Hepatic stellate cell (primary cell): ENCODE data around the gene S100G.

Experiments
- DNase-seq: peaks from one replicate; pipeline ENCODE4 v3.0.0; 2011; ENCODE audit warnings: low spot score

The S100G gene

GRCh38 chrX:16651391-16652024 is 1.6 kb downstream of the S100G start:
- no peak for DNase-seq

- DNase-seq = no peak
These were observed 3.5 kb downstream of the S100G start for GRCh38 chrX:16653424-16653823.

GRCh38 chrX:16654093-16654492 is 4.1 kb downstream of the S100G start:
- DNase-seq = no peak

- peak; percentile 40 for DNase-seq
These were observed 8.3 kb downstream of the S100G start for GRCh38 chrX:16658284-16658683.

DNA sequence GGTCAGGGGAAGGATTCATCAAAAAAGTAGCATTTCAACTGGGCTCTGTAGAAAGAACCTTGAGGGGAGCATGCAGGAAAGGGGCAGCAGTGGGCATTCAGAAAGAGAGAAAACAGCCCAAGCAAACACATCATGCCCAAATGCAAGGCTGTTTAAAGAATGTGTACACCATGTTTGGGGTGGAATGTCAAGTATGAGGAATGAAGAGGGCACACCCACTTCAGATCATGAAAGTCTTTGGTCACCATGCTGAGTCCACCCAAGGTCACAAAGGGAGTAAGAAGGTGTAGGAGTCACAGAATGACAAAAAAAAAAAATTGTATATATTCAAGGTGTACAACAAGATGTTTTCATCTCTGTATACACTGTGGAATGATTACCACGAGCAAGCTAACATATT is 9.4 kb downstream of the S100G start:
- DNase-seq = no peak

DNA sequence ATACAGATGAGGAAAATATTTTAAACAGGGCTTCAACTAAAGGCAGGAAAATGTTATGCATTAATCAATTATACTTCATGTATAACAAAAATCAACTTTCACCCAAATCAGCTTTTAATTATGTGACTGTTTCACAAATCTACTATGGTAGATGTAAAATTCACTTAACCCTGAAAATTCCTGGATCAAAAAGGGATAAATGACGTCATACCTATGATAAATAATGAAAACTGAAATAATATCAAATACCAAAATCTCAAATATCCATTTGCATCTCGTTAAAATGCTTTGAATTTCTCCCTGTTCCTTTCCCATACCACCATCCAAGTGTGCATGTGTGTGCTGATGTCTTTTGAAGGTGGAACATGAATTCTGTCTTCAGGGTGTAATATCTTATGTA is 11.5 kb downstream of the S100G start:
- no peak for DNase-seq

GRCh38 chrX:16662402-16662801 is 12.4 kb downstream of the S100G start:
- DNase-seq = no peak

DNA sequence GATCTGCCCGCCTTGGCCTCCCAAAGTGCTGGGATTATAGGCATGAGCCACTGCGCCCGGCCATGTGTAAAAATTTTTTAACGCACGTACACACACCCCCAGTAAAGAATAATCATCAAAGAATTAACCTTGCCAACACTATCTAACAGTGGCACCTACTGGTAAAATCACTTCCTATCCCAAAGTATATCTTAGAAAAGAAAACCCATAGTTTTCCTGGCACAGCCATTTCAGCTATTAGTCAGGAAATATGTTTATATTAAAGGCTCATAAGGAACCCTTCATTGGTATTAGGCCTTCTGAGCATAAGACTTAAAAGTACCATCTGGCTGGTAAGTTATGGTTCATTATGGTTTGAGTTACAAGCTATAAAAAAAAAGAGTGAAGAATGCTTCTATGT is 14.1 kb downstream of the S100G start:
- DNase-seq = no peak

DNA sequence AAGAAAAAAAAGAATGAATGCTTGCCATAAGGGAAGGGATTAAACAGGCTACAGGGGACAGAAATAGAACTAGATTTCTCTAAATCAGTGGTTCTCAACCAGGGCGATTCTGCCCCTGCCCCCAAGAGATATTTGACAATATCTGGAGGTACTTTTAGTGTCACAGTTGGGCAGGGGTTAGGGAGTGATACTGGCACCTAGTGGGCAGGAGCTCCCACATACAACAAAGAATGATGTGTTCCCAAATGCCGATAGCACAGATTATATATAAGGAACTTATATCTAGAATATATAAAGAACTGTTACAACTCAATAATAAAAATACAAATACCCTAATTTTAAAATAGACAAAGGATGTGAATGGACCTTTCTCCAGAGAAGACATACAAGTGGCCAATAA is 14.7 kb downstream of the S100G start:
- no peak for DNase-seq

DNA sequence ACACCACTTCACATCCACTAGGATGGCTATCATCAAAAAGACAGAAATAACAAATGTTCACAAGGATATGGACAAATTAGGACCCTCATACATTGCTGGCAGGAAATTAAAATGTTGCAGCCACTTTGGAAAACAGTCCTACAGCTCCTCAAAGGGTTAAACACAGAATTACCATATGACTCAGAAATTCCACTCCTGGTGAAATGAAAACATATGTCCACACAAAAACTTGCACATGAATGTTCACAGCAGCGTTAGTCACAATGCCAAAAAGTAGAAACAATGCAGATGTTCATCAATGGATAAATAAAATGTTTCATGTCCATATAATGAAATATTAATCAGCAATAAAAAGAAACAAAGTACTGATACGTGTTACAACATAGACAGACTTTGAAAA is 15.1 kb downstream of the S100G start:
- DNase-seq = no peak

DNA sequence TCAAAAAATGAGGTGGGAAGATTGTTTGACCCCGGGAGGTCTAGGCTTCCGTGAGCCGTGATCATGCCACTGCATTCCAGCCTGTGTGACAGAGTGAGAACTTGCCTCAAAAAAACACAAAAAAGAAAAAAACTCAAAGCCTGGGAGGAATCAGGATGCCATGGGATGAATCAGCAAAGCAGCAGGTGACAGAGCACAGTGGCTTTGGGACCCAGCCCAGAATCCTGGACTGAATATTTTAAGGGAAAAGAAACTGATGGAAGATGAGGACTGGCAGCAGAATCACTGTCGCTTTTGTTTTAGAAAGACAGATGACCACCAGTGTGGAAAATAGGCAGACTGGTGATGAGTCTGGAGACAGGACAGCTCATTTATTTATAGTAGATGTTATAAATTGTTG is 16.6 kb downstream of the S100G start:
- DNase-seq = peak; percentile 53

GRCh38 chrX:16671005-16671404 is 21.0 kb downstream of the S100G start:
- DNase-seq = peak; percentile 70

DNA sequence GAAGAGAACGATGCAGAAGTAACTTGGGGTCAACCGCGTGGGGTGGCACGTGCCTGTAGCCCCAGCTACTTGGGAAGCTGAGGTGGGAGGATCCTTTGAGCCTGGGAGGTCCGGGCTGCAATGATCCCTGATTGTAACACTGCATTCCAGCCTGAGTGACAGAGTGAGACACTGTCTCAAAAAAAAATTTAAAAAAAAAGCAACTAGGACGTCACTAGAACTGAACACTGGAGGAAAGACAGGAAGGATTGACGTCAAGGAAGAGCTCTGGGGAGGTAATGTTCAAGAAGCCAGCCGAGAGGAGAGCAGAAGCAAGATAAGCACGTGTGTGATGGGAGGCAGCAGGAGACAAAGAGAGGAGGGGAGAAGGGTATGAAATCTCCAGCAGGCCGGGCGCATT is 28.7 kb downstream of the S100G start:
- no peak for DNase-seq

DNA sequence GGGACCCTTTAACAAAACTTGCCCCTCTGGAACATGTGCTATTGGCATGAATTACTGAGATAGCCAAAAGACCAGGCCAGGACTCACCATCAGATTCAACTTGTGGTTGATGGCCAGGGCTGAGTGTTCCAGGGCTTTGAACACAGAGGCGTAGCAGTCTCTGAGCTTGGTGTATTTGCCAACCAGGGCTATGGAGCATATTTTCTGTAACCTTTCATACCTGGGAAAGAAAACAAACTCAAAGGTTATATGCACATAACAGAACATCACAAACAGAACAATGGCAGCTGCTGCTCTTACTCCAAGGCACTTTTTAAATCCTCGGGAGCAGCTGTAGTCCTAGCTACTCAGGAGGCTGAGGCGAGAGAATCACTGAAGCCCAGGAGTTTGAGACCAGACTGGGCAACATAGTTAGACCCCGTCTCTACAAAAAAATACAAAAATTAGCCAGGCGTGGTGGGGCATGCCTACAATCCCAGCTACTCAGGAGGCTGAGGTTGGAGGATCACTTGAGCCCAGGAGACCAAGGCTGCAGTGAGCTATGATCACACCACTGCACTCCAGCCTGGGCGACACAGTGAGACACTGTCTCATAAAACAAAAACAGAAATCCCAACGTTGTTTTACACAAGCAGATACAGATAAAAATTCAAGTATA is 33.2 kb downstream of the S100G start:
- DNase-seq = no peak

- no peak for DNase-seq
These were observed 37.6 kb downstream of the S100G start for GRCh38 chrX:16687514-16687913.

GRCh38 chrX:16695079-16695676 is 45.2 kb downstream of the S100G start:
- peak; percentile 45 for DNase-seq

DNA sequence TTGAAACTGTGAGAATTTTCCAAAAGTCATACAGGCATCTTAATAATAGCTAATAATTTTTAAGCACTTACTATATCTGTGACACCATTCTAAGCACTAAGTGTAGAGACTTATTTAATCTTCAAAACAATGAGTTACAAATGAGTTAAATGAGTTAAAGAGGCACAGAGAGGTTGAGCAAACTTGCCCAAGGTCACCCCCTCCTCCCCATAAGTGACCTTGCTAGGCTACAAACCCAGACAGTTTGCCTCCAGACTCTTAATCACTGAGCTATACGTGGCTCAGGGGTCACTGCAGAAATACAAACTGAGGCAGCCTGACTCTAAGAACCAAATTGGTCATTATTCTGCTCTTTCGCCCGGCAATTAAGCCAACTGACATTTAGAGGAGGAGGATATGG is 47.0 kb downstream of the S100G start:
- DNase-seq = no peak

DNA sequence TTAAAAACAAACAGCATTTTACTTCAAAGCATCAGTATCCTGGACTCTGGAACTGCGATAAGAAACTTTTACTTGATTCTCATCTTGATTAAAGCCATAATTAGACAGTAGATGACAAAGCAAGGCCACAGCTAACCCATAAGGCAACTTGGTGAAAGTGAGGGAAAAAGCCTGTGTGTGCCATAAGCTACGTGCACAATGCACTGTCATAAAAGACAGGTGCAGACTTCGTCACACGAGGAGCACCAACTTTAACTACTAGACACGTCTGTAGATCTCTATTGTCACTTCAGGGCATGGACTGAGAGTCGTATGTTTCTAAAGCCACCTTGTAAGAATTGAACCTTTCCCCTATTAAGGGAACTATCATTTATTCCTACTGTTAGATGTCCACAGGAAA is 49.4 kb downstream of the S100G start:
- no peak for DNase-seq

- no peak for DNase-seq
These were observed 50.8 kb downstream of the S100G start for GRCh38 chrX:16700734-16701133.

- no peak for DNase-seq
These were observed 53.0 kb downstream of the S100G start for GRCh38 chrX:16702700-16703599.
